AG04450 (cell line): ENCODE measurements around the gene MARCHF4. TPM values are rescaled to one million over a fixed set of nuclear protein-coding genes. Genes with fewer than 3 reads are reported as not detected.

Experiments used
- CTCF ChIA-PET: fragments of 300-600, 350-600 bp; formaldehyde crosslinking; extraction: SDS; loops from one replicate; lab custom pipeline; 2022; ENCODE audit warnings: antibody characterized with exemption, inconsistent platforms; lab: Charles Lee
- POLR2A ChIA-PET: fragments of 350-600 bp; formaldehyde crosslinking; extraction: SDS; loops from one replicate; lab custom pipeline; 2021; ENCODE audit warnings: antibody characterized with exemption, inconsistent platforms; lab: Yijun Ruan, JAX
- DNase-seq: peaks from one replicate; pipeline ENCODE4 v3.0.0-alpha.2; 2011; ENCODE audit warnings: low read depth, low spot score
- H3K27ac ChIP-seq: one replicate; pipeline ENCODE4 v1.5.1; 2012; ENCODE audit warnings: low read depth, low read length, control low read depth
- H3K27me3 ChIP-seq: one replicate; pipeline ENCODE4 v1.6.0; 2012; ENCODE audit warnings: low read length; ENCODE audit not compliant: control insufficient read depth, insufficient read depth
- H3K4me3 ChIP-seq: 2 replicates; pipeline ENCODE4 v1.5.1; 2011; ENCODE audit warnings: mild to moderate bottlenecking, low read depth, low read length, control low read depth
- H3K9me3 ChIP-seq: 2 replicates; pipeline ENCODE4 v1.5.1; 2012; ENCODE audit warnings: low read length; ENCODE audit not compliant: control insufficient read depth, insufficient read depth
- polyA plus RNA-seq: library from polyadenylated mRNA; depleted of rRNA; stranded (reverse); fragments of >200 nt; gene quantifications from 2 replicates; pipeline ENCODE4 v1.2.3, GENCODE V29; 2011
- TF ChIP-seq, protein P1 (sequence below): IDR thresholded peaks from 2 replicates; pipeline ENCODE4 v1.5.1; 2011; ENCODE audit warnings: low read depth, low read length, control low read depth, inconsistent platforms

MARCHF4 gene
- polyA plus RNA-seq, 1 experiment: 3.8 TPM

DNA sequence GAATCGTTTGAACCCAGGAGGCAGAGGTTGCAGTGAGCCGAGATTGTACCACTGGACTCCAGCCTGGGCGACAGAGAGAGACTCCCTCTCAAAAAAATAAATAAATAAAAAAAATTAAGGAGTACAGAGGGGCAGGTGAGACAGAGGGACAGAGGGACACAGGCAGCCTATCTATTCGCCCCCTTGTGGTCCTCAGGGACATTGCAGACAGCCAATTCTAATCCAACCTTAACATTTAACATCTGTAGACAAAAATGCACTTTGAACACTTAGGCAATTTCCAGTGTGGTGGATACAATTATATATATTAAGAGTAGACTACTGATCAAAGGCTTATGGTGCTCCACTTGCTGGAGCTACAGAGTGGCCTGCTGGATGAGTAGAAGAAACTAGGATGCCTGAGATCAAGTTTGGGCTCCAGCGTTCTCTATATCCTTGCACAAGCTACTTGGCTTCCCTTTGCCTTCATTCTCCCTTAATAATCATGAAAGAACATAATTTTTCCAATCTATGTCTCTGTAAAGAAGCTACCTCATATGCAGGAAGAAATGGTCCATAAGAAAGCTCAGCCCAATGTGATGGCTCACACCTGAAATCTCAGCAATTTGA lies 31.8 kb upstream of the MARCHF4 start:
- Histone ChIP-seq H3K27ac (no peak overlapping the region), H3K4me3 (no peak overlapping the region), H3K27me3 (peaks cover 2% of the 10 kb centered on the region), H3K9me3 (no peaks in the 10 kb centered on the region)
- TF ChIP-seq, protein P1, sequence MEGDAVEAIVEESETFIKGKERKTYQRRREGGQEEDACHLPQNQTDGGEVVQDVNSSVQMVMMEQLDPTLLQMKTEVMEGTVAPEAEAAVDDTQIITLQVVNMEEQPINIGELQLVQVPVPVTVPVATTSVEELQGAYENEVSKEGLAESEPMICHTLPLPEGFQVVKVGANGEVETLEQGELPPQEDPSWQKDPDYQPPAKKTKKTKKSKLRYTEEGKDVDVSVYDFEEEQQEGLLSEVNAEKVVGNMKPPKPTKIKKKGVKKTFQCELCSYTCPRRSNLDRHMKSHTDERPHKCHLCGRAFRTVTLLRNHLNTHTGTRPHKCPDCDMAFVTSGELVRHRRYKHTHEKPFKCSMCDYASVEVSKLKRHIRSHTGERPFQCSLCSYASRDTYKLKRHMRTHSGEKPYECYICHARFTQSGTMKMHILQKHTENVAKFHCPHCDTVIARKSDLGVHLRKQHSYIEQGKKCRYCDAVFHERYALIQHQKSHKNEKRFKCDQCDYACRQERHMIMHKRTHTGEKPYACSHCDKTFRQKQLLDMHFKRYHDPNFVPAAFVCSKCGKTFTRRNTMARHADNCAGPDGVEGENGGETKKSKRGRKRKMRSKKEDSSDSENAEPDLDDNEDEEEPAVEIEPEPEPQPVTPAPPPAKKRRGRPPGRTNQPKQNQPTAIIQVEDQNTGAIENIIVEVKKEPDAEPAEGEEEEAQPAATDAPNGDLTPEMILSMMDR: peak; percentile 84
- ChIA-PET POLR2A (no interaction called here), CTCF (interaction anchor here (0.6 to 5.0 kb wide), 24 partner anchors 9 to 294 kb away, joined by 3 to 38 read pairs (median 4); partner anchors contain the start of genes MARCHF4 and XRCC5)
- no peak for DNase-seq

DNA sequence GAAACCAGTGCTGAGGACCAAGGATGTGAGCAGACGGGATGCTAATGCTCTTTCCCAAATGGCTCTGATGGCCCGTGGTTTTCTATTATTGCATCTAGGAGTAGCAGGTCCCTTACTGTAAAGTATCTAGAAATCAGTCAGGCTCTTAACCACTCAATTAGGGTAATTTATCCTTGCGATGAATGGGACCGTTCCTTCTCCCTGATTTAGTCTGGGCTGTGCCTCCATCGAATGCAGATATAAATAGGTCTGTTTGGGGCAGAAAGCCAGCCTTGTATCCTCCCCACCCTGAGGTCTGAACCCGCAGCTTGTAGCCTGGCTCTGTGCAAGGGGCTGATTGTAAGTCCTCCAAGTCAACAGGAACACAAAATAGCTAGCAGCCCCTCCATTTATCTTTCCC lies 30.5 kb upstream of the MARCHF4 start:
- Histone ChIP-seq H3K27ac (no peak overlapping the region), H3K9me3 (no peaks in the 10 kb centered on the region), H3K4me3 (no peak overlapping the region), H3K27me3 (no peaks in the 10 kb centered on the region)
- CTCF ChIA-PET: interaction anchor here (0.6 to 5.0 kb wide), 9 partner anchors 17 to 769 kb away, joined by 3 to 38 read pairs (median 5); partner anchors contain the start of gene MARCHF4
- TF ChIP-seq, protein P1: no peak
- POLR2A ChIA-PET: no interaction called here
- DNase-seq: no peak

DNA sequence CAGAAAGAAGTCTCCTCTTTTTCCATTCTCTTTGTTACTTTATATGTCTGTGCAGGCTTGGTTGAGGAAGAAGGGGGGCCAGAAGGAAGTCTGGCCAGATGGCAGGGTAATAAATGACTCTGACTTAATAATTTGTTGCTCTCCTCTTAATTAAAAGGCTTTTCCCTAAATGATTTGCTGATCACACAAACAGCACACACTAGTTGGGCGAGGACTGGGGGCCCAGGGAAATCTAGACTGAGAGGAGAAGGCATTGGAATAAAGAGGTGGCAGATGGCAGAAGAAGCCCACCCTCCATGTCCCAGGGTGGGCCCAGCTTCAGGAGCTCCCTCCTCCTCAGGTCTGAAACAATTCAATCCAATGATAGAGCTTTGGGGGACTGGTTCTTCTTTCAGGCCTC lies 27.3 kb upstream of the MARCHF4 start:
- TF ChIP-seq, protein P1: no peak
- Histone ChIP-seq H3K4me3 (no peak overlapping the region), H3K27ac (no peak overlapping the region), H3K27me3 (no peaks in the 10 kb centered on the region), H3K9me3 (no peaks in the 10 kb centered on the region)
- no peak for DNase-seq
- CTCF ChIA-PET: interaction anchor here (0.6 to 2.3 kb wide), 3 partner anchors 9 to 376 kb away, joined by 3 to 6 read pairs (median 5); no protein-coding TSS in a partner anchor
- POLR2A ChIA-PET: interaction anchor here (0.9 kb wide), 1 partner anchor 153 kb away, joined by 5 read pairs; no protein-coding TSS in a partner anchor

DNA sequence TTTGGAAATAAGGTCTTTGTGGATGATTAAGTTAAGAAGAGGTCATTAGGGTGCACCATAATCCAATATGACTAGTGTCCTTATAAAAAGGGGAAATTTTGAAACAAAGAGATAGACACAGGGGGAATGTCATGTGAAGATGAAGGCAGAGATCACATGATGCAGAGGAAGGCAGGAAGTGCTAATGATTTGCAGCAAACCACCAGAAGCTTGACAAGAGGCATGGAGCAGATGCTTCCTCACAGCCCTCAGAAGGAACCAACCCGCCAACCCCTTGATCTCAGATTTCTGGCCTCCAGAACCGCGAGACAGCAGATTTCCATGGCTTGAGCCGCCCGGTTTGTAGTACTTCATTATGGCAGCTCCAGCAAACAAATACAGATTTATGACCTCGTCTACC lies 22.6 kb upstream of the MARCHF4 start:
- CTCF ChIA-PET: no interaction called here

More for the DNA sequence above, 22.6 kb upstream of the MARCHF4 start:
- Histone ChIP-seq H3K9me3 (no peaks in the 10 kb centered on the region), H3K27me3 (no peaks in the 10 kb centered on the region), H3K27ac (no peak overlapping the region), H3K4me3 (no peak overlapping the region)
- TF ChIP-seq, protein P1: no peak
- POLR2A ChIA-PET: no interaction called here
- no peak for DNase-seq
